ENCODE measurements around the gene ANKS1A.

GRCh38 chr6:35065441-35065800, 176.4 kb downstream of the ANKS1A start:
- TF ChIP-seq CTCF (conservative IDR thresholded peaks at IDR 0.05; ENCODE audit: low read depth in 2 of 2) (no peak), POLR2AphosphoS5 (IDR thresholded peaks at IDR 0.05; ENCODE audit: low read depth) (no peak)

All from GM23338 (cell line).